Measurements from ENCODE around the gene NR6A1. TPM values are rescaled to one million over a fixed set of nuclear protein-coding genes. Genes with fewer than 3 reads are reported as not detected.

NR6A1 gene
- total RNA-seq, 1 donor from 2014 or later = 4.0 TPM

DNA sequence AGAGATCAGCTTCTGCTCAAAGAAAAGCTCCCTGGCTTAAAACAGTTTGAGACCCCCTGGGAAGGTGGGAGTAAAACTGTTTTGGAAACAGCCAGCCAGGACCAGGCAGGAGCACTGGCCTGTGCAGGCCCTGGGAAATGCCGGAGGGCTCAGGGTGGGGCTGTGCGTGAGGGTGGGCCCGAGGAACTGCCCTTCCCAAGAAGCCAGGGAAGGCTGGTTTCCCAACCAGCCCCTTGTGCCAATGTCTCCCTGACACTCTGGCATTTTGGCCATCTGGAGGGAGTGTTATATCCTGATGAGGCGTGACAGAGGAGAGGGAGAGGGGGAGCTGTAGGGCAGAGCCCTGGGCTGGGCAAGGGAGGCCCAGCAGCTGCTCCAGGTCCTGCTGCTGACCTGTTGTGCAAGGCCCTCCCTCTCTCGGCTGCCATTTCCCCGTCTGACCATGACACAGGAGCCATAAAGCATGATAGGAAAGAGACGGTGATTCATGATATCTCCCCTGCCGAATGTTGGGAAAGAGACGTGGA lies 22.0 kb upstream of the NR6A1 start:
- peaks cover 21% of the 10 kb centered on the region for H3K4me1 ChIP-seq
- intact Hi-C loops (cut with DNase I) = no loop called here
- TF ChIP-seq, protein P1, sequence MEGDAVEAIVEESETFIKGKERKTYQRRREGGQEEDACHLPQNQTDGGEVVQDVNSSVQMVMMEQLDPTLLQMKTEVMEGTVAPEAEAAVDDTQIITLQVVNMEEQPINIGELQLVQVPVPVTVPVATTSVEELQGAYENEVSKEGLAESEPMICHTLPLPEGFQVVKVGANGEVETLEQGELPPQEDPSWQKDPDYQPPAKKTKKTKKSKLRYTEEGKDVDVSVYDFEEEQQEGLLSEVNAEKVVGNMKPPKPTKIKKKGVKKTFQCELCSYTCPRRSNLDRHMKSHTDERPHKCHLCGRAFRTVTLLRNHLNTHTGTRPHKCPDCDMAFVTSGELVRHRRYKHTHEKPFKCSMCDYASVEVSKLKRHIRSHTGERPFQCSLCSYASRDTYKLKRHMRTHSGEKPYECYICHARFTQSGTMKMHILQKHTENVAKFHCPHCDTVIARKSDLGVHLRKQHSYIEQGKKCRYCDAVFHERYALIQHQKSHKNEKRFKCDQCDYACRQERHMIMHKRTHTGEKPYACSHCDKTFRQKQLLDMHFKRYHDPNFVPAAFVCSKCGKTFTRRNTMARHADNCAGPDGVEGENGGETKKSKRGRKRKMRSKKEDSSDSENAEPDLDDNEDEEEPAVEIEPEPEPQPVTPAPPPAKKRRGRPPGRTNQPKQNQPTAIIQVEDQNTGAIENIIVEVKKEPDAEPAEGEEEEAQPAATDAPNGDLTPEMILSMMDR (IDR thresholded peaks at IDR 0.05) = no peak
- peak overlapping the region; percentile 55 for H3K27ac ChIP-seq
- no peak overlapping the region for H3K4me3 ChIP-seq
- no peaks in the 10 kb centered on the region for H3K27me3 ChIP-seq
- peak; percentile 68 for ATAC-seq
- H3K9me3 ChIP-seq = no peaks in the 10 kb centered on the region
- no peaks in the 10 kb centered on the region for H3K36me3 ChIP-seq
- no peak for DNase-seq

DNA sequence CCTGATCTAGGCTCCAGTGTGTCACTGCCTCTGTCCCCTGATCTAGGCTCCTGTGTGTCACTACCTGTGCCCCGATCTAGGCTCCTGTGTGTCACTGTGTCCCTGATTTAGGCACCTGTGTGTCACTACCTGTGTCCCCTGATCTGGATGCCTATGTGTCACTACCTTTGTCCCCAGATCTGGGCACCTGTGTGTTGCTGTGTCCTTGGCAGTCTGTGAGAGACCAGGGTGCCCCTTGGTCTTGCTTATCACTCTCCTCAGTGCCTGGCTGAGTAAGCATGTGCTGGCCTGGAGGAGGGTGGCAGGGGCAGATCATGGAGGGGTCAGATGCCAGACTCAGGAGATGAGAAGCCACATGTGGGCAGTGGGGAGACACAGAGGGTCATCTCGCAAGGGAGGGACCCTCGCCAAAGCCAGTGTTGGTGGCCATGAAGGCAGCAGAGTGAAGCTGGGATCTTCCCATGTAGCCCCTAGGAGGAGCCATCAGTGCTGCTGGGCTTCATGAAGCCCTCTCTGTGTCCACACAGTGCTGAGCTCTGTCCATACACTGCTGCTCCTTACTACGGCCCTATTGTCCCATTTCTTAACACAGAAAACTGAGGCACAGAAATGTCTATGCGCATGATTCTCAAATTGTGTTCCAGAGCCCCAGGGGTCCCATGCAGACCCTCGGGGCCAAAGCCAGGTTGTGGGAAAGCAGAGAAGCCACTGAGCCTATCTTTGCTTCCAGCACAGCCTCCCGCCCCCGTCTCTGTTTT lies 21.3 kb upstream of the NR6A1 start:
- Histone ChIP-seq H3K9me3 (no peaks in the 10 kb centered on the region), H3K4me1 (peaks cover 17% of the 10 kb centered on the region), H3K27ac (peak overlapping the region; percentile 55), H3K4me3 (no peak overlapping the region), H3K36me3 (no peaks in the 10 kb centered on the region), H3K27me3 (no peaks in the 10 kb centered on the region)
- DNase-seq = no peak
- intact Hi-C loops (cut with DNase I) = no loop called here
- no peak for ATAC-seq
- TF ChIP-seq, protein P1 (IDR thresholded peaks at IDR 0.05) = no peak

DNA sequence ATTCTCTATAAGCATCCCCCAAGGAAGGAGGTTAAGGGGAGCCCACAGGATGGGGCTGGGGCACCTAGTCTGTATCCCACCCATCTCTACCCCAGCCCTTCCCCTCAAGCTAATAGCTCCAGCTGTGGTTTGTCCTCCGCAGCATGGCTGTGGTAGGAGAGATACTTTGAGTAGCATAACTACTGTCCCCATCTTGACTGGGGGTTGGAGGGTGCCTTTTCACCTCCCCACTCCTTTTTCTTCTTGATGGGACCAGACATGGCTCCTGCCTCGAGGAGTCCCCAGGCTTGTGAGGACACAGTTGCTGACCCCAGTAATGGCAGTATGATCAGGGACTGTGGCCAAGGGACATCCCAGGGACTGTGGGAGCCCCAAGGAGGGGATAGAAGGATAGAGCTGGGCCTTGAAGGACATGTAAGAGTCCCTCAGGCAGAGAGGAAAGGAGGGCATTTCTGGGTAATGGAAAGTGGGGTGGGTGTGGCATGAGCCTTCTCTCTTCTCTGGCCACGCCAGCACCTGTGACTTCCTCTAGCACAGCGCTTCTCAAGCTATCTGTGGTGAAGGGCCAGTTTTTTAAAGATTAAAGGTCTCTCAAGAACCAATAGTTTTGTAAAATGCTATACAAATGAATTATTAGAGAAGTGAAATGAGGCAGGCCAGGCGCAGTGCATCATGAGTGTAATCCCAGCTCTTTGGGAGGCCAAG lies 19.8 kb upstream of the NR6A1 start:
- peak; percentile 28 for DNase-seq
- no peak overlapping the region for H3K27ac ChIP-seq

DNA sequence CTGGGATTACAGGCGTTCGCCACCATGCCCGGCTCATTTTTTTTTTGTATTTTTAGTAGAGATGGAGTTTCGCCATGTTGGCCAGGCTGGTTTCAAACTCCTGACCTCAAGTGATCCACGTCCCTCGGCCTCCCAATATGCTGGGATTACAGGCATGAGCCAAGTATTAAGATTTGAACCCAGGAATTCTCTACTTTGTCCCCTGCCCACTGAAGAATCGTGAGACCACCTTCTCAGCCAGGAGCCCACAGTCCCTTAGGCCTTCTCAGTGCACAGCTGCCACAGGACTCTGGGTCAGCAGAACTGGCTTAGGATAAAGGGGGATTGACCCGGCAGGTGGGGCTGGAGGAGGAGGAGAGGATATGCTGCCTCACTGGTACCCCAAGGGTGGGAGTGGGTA lies 19.2 kb upstream of the NR6A1 start:
- no peak overlapping the region for H3K4me3 ChIP-seq
- intact Hi-C loops (cut with DNase I) = no loop called here
- H3K4me1 ChIP-seq = peaks cover 12% of the 10 kb centered on the region
- ATAC-seq (no peak), DNase-seq (no peak)
- H3K27me3 ChIP-seq = no peaks in the 10 kb centered on the region
- H3K36me3 ChIP-seq = no peaks in the 10 kb centered on the region
- H3K9me3 ChIP-seq = no peaks in the 10 kb centered on the region
- H3K27ac ChIP-seq = no peak overlapping the region
- TF ChIP-seq, protein P1 (IDR thresholded peaks at IDR 0.05) = no peak

More for the DNA sequence above, 19.8 kb upstream of the NR6A1 start:
- H3K36me3 ChIP-seq = no peaks in the 10 kb centered on the region
- TF ChIP-seq, protein P1 (IDR thresholded peaks at IDR 0.05) = no peak
- H3K4me1 ChIP-seq = peaks cover 12% of the 10 kb centered on the region
- ATAC-seq = no peak
- no peak overlapping the region for H3K4me3 ChIP-seq
- no peaks in the 10 kb centered on the region for H3K9me3 ChIP-seq
- no peaks in the 10 kb centered on the region for H3K27me3 ChIP-seq
- intact Hi-C loops (cut with DNase I) = no loop called here

DNA sequence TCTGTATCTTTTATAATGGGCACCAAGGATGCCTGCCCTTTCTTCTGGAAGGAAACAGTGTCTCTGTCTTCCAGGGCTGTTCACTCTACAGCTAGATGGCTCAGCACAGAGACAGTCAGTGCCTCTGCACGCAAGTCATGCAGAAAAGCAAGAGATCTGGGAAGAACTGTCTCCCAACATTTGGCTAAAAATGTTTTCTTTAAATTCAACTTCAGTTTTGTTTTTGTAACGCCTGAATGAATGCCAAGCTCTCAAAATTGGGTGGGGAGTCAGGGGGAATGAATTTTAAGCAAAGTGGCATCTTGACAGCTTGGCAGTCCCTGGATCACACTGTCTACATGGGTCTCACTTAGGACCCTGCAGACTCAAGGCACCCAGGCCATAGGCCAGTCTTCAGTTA lies 18.4 kb upstream of the NR6A1 start:
- no peaks in the 10 kb centered on the region for H3K36me3 ChIP-seq
- DNase-seq (peak; percentile 10), ATAC-seq (no peak)
- H3K9me3 ChIP-seq = no peaks in the 10 kb centered on the region
- no peaks in the 10 kb centered on the region for H3K27me3 ChIP-seq
- no peak overlapping the region for H3K4me3 ChIP-seq
- TF ChIP-seq, protein P1 (IDR thresholded peaks at IDR 0.05) = no peak
- peaks cover 8% of the 10 kb centered on the region for H3K4me1 ChIP-seq
- intact Hi-C loops (cut with DNase I) = no loop called here
- no peak overlapping the region for H3K27ac ChIP-seq

All from upper lobe of right lung (tissue), 1 donor.